ENCODE measurements around the gene IL1A.

IL1A gene

DNA sequence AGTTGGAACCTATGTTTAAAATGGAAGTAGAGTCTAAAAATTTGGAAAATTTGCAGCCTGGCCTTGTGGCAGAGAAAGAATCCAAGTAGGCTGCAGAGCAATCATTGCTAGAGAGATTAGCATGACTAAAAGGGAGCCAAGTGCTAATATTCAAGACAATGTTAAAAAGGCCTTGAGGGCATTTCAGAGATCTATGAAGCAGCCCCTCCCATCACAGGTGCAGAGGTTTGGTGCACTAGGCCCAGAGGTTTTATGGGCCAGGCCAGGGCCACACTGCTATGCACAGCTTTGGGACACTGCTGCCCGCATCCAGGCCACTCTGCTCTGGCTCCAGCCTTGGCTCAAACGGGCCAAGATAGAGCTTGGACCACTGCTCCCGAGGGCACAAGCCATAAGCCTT, 6.7 kb upstream of the IL1A start:
- no peak for DNase-seq

GRCh38 chr2:112790305-112790704, 6.0 kb upstream of the IL1A start:
- no peak for DNase-seq

GRCh38 chr2:112789186-112789585, 4.9 kb upstream of the IL1A start:
- no peak for DNase-seq

GRCh38 chr2:112788653-112789052, 4.4 kb upstream of the IL1A start:
- DNase-seq, result no peak

DNA sequence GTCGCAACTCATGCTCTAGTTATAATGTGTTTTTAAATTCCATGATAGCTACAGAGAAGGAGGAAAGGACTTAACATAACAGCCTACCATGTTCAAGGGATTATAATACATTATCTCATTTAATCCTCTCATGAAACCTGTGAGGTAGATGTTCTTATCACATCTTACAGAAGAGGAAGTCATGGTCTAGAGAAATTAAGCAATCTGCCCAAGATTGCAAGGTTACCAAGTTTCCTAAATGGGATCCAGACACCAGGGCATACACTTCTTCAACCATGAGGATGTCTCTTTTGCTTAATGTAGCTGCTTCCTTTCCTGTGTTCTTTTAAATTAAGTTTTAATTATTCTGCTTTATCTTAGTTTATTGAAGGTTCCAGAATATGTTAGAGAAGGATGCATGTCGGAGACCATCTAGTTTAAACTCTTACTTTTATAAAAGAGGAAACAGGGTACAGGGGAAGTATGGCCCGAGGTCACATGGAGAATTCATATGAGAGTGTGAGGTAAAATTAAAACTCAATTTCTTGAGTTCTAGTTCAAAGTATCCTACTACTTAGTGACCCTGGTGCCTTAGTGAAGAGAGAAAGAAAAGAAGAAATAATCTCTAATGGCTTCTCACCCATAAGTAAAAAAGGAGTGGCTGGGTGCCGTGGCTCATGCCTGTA, 3.6 kb upstream of the IL1A start:
- DNase-seq, result no peak

GRCh38 chr2:112787294-112787693, 3.0 kb upstream of the IL1A start:
- no peak for DNase-seq

DNA sequence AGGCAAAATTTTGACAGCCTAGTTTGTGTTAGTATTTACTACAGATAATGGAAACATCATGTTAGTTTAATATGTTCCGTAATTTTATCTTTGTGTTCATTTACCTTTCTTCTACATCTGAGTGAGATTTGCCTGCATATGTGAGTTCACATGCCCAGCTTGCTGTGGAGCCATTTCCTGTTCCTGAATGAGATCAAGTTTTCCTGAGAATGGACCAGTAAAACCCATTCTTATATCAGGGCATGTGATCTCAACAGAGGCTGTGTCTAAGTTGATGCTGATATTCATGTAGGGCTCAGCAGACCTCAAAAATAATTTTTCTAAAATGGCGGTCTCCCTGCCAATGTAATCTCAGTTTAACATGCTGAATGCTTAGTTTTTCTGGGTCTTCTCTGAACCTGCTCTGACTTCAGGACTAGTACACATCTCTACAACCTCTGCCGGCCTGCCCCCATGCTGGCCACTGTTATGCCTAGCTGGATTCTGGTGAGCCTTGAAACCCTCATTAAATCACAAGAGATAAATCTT, 1.0 kb downstream of the IL1A start:
- DNase-seq, result no peak

DNA sequence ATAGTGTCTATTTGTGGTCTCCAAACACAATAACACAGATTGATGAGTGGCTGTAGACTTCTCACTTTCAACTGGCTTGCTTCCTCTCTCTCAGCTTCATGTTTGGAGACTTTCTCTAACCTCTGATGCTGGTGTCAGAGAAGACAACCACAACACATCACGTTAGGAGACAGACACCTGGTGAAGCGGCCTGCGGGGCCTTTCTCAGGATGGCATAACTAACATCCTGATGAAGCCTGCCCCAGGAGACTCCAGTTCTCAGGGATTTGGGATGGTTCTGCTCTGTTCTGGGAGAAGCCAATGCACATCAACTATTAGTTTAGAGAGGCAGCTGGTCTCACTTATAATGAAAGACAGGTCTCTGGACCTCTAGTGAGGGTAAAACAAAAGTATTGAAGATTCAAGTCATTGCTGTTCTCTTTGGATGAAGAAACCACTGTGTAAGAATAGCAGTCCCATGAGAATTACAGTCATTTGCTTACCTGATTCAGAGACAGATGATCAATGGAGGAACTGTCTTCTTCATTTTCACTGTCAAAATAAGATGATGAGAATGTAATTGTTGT, 2.0 kb downstream of the IL1A start:
- DNase-seq, result no peak

GRCh38 chr2:112779598-112779997, 4.7 kb downstream of the IL1A start:
- DNase-seq, result no peak

DNA sequence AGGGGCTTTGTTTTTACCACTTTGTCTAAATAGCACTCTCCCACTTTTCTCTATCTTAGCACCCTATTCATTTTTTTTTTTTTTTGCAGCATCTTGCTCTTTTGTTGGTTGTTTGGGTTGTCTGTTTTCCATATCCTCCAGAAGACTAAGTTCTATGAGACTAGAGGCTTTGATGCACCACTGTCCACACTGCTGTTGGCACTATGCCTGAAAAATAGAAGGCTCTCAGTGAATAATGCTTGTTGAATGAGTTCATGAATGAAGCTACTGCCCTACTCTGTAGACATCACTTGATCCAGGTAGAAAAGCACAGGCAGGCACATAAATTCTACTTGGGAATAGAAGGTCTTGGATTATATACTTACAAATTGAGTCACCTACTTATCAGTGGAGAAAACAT, 7.3 kb downstream of the IL1A start:
- no peak for DNase-seq

- DNase-seq, result no peak
Measured at GRCh38 chr2:112776113-112776512, 8.2 kb downstream of the IL1A start.

- no peak for DNase-seq
Measured at GRCh38 chr2:112774536-112775285, 9.6 kb downstream of the IL1A start.

DNA sequence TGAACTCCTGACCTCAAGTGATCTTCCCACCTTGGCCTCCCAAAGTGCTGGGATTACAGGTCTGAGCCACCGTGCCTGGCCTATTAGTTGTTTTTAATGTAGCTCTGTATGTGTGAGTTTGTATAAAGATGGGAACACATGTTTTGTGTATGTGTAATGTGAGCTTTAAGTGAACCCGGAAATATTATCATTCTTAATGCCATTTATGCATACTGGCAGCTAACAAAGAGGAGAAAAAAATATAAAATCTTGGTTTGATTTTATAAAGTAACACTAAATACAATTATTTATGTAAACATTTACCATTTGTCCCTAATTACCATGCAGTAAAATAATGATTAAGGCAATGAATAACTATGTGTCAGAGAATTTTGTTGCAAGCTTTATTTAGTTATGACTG, 10.7 kb downstream of the IL1A start:
- DNase-seq, result no peak

GRCh38 chr2:112772911-112773475, 11.3 kb downstream of the IL1A start:
- no peak for DNase-seq

DNA sequence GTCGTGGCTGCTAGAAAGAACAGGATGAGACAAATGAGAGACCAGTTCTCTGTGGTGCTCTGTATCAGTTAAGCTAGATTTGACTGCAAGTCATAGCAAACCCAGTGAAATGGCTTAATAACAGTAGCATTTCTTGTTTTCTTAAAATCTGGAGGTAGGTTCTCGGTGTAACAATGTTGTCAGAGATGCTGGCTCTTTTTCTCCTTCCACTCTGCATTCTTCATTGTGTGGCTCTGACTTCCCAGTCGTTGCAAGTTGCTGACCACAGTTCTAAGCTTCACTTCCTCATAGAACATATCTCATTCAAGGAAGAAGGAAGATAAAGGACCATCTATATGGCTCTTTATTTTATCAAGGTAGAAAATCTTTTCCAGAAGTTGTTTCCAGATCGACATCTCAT, 12.0 kb downstream of the IL1A start:
- DNase-seq, result no peak

- no peak for DNase-seq
Measured at GRCh38 chr2:112768432-112768831, 15.9 kb downstream of the IL1A start.

DNA sequence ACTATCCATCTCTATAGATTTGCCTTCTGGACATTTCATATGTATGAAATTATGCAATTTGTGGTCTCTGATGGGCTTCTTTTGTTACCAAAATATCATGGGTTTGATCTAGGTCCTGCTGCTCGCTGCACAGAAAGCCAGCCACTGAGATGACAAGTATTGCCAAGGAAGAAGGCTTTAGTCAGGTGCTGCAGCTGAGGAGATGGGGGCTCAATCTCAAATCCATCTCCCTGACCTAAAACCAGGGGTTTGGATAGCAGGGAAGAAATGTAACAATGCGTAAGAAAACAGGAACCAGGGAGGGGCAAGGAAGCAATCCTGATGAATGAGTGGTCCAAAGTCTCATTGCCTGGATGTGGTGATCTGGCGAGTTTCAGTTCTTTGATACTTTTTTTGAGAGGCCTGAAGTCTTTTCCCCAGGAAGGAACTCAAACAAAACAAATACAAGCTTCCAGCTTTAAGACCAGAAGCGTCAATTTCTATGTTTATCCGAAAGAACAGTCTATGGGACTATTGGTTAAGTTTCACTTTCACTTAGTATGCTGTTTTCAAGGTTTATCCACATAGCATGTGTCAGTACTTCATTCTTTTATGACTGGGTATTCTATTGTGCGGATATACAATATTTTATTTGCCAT, 16.5 kb downstream of the IL1A start:
- no peak for DNase-seq

GRCh38 chr2:112765251-112765650, 19.0 kb downstream of the IL1A start:
- DNase-seq, result no peak

- DNase-seq, result peak; percentile 98
Measured at GRCh38 chr2:112764071-112765044, 19.9 kb downstream of the IL1A start, which contains the start of gene CKAP2L. CKAP2L (minus strand) TSS chr2:112764609; CDS start chr2:112764598, 11 bp downstream.

DNA sequence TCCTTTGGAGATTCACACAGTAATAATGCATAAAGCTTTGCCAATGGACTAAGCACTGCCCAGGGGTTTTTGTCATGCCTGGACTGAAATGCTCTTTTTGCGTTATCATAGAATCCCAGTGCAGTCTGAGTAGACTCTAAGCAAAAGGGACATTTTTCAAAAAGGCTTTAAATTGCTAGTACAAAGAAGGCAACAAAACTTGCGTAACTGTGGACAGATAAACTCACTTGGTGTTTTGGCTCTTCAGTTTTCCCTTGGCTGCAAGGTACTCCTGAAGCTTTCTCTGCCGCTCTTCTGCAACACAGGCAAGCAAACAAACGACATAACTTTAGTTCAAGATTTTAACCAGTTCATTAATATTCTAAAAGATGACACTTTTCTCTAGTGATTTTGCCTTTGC, 22.0 kb downstream of the IL1A start:
- no peak for DNase-seq

DNA sequence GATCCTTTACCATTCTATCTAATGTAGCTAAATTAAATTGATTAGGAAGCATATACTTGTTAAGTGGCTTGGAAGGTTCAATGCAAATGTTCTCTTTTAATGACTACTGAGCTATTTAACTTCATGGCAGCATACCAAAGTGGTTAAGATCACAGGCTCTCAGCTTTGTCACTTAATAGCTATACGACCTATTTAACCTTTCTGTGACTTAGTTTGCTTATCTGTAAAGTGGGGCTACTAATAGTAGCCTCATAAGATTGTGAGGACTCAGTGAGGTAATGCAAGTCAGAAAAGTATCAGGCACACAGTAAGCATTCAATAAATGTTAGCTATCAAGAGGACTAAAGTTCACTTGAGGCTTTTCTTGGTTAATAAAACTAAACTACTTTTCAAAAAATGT, 24.1 kb downstream of the IL1A start:
- DNase-seq, result no peak

- DNase-seq, result no peak
Measured at GRCh38 chr2:112758711-112759110, 25.6 kb downstream of the IL1A start.

All from NCI-H345 (cell line).